Activated T-helper 1 cell treated with Interleukin-2 at 50 U/mL for 16 hours (primary cell): ENCODE measurements around the gene DNMT1.

ENCODE experiments used
- DNase-seq: peaks from one replicate; pipeline ENCODE4 v3.0.0-alpha.2; 2020; ENCODE audit warnings: low read depth

Gene DNMT1

DNA sequence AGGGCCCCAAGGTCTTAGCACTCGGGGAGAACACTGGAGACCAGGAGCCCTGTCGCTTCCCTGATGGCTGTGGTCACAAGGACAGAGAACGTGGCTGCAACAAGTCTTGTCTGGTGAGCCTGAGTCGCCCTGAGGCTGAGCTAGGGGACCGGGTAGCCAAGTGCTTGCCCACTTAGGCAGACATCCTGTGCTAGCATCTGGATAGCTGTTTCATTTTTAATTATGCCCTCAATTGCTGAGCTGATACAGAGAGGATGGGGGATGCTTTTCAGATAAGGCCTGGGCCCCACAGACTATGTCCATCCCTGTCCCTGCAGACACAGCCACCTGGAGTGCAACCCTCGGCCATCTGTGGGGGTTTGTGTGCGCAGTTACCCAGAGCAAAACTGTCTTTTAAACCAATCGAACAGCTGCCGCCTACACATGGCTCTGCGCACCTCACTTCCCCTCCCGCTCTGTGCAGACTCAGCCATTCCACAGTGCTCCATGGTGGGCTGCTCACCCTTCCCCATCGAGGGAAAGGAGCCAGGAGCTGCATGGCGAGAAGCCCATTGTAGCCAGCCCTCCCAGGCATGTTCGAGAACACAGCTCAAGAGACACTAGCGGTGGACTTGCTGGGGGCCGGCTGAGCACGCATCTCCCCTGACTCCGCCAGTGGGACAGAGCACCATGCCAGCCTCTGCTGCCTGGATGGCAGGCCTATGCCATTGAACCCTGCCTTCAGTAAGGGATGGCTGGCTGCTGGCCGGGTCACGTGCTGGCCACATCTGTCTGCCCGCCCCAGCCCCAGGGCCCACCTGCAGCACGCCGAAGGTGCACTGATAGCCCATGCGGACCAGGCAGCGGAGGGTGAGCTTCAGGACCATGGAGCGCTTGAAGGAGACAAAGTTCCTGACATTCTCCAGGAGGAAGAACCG lies 55.6 kb downstream of the DNMT1 start:
- DNase-seq = no peak

GRCh38 chr19:10137751-10138682 lies 56.7 kb downstream of the DNMT1 start:
- DNase-seq = no peak

DNA sequence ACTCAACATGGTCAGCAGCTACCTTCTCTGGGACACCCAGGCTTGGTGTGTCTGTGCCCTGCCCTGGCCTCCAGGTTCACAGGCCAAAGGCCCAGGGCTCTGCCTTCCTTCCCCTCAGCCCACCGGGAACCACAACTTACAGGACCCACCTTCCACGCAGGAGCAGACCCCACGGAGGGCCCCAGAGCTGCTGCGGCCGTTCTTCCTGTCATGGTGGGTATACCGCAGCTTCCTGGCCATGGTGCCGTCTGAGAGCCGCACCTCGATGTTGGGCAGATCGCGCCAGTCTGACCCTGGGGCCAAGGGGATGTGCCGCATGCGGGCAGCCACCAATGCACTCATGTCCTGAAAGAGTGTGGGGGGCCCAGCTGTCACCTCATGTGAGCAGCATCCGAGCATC lies 57.8 kb downstream of the DNMT1 start:
- no peak for DNase-seq

- DNase-seq = no peak
These were observed 59.0 kb downstream of the DNMT1 start for GRCh38 chr19:10135551-10136334.

DNA sequence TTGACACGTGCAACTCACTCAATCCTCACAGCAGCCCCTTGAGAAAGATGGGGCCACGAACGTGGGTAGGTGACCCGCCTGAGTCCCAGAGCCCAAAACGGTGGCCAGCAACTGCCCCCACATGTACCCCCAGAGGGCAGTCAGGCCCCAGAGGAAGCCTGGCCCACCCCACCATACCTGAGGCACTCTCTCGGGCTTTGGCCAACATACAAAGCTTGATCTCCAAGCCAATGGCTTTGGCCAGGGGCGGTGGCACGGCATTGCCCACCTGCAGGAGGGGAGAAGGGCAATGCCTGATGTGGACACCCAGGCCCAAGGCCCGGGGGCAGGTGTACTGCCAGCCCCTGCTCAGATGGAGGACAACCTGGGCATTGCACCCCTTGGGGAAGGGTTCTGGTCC lies 60.7 kb downstream of the DNMT1 start:
- DNase-seq = no peak

DNA sequence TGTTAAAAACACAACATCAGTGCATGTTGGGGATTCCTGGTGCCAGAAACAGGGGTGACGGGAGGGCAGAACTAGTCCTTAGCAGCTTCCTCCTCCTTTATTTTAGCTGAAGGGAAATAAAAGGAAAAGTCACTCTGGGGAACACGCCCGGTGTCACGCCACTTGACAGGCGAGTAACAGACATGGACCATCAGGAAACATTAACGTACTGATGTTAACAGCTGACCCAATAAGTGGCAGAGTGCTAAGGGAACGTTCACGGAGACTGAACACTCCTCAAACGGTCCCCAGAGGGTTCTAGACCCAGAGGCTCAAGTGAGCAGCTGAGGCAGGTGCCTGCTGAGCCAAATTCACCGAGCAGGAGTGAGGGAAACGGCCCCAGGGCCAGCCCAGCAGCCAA lies 61.2 kb downstream of the DNMT1 start:
- DNase-seq = no peak

GRCh38 chr19:10132905-10133304 lies 61.8 kb downstream of the DNMT1 start:
- DNase-seq = no peak

DNA sequence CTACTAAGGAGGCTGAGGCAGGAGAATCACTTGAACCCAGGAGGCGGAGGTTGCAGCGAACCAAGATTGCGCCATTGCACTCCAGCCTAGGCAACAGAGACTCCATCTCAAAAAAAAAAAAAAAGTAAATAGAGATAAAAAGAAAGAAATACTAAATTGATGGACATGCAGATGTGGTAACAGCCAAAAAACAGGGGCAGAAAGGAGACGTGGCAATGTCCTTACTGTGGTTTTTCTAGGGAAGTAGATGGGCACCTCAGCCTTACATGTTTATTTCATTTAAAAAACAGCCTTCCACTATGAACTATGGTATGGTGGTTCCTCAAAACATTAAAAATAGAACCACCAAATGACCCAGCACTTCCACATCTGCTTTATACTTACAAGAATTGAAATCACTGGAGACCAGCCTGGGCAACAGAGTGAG lies 68.5 kb downstream of the DNMT1 start:
- no peak for DNase-seq

DNA sequence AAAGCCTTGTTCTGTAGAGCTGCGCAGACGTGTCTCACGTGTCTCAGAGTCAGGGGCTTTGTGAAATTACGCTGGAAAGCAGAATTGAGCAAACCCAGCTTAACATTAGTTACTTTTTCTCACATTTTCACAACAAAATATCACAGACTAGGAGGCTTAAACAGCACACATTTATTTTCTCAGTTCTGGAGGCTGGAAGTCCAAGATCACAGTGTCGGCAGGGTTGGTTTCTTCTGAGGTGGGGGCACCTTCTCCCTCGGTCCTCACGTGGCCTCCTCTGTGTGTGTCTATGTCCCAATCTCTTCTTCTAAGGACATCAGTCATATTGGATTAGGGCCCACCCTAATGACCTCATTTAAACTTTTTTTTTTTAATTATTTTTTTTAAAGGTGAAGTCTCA lies 70.3 kb downstream of the DNMT1 start:
- no peak for DNase-seq

GRCh38 chr19:10122045-10122444 lies 72.7 kb downstream of the DNMT1 start:
- DNase-seq = no peak

- DNase-seq = no peak
These were observed 74.1 kb downstream of the DNMT1 start for GRCh38 chr19:10120538-10121189.

GRCh38 chr19:10118960-10119359 lies 75.8 kb downstream of the DNMT1 start:
- no peak for DNase-seq

- no peak for DNase-seq
These were observed 77.7 kb downstream of the DNMT1 start for GRCh38 chr19:10116866-10117616.

DNA sequence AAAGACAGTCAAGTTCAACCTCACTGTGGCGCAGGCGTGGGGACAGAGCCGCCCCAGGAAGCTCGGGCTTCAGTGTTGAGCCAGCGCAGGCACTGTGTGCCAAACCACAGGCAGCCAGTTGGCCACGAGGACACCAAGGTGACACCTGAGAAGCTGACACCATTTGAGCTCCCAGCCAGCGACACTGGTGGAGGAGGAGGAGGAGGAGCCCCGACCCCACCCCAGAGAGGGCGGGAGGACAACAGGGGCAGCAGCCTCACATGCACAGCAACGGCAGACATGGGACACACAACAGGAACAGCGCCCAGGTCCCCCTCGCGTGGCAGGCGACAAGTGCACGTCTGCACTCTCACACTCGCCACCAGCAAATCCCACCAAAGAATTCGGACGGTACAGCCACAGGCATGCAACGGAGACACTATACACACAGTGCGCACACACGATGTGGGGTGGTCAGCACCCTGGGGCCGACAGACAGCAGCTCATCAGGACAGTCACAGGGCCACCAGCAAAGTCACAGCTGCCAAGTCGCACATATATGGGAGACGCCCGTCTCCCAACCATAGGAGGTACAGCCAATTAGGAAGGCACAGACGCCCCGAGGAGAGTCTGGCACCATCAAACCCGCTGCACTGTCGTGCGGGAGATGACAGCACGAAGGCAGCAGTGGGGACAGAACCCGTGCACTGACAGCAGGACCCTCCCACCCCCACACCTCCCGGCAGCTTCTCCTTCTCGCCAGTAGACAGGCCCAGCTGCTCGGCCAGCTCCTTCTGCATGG lies 78.5 kb downstream of the DNMT1 start:
- no peak for DNase-seq

DNA sequence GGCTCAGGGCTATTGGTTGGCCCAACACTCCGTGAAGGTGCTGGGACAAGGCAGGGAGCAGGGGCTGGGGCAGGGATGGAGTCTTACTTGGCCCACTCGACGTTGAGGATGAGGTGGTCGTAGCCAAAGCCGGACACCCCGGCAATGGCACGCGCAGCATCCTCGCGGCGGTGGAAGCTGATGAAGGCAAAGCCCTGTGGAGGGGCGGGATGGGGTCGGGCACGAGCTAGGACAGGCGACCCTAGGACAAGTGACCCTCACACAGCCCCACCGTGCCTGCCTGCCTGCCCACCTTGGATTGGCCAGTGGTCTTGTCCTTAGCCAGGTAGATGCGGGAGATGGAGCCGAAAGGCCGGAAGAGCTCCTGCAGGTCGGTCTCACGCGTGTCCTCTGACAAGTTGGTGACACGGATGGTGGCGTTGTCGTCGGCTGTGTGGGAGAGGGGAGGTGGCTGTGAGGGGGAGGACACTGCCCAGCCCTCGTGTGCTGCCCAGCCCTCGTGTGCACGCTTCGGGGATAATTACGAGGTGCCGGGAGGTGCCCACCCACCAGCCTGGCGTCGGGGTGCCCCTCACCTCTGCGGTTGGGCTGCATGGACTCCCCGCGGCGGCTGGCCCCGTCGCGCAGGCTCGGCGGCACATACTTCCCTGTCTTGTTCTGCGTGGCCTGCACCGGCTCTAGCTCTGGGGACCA lies 79.2 kb downstream of the DNMT1 start:
- DNase-seq = no peak

DNA sequence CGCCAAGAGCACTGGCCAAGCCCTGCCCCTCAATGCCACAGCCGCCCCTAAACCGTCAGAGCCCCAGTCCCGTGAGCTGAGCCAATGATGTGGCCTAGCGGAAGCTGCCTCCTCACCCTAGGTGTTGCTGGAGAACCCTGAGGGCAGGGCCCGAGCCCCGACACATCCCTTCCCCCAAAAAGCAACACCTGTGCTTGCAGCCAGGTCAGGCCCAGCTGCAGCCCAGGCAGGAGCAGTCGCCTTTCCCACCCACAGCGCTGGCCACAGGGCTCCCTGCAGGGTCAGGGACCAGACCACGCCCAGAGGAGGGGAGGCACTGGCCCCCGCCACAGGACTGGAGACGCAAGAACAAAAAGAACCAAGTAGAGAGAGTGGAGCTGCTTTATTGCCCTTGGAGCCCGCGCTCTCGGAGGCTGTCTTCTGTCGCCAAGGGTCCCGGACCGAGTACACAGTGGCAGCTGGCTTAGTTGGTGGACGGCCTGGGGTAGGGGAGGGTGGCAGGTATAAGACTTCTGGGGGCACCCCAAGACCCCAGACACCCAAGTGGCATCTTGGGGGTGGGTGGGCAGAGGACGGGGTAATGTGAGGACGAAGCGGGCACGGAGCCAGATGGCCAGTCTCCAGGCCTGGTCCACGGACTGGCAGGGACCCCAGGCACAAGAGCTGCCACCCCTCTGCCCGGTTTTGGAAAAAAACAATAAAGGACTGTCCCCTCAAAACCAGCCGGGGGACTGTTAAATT lies 79.9 kb downstream of the DNMT1 start:
- DNase-seq = no peak

DNA sequence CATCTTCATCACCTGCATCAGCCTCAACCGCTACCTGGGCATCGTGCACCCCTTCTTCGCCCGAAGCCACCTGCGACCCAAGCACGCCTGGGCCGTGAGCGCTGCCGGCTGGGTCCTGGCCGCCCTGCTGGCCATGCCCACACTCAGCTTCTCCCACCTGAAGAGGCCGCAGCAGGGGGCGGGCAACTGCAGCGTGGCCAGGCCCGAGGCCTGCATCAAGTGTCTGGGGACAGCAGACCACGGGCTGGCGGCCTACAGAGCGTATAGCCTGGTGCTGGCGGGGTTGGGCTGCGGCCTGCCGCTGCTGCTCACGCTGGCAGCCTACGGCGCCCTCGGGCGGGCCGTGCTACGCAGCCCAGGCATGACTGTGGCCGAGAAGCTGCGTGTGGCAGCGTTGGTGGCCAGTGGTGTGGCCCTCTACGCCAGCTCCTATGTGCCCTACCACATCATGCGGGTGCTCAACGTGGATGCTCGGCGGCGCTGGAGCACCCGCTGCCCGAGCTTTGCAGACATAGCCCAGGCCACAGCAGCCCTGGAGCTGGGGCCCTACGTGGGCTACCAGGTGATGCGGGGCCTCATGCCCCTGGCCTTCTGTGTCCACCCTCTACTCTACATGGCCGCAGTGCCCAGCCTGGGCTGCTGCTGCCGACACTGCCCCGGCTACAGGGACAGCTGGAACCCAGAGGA lies 80.6 kb downstream of the DNMT1 start:
- DNase-seq = no peak

GRCh38 chr19:10113592-10113963 lies 81.2 kb downstream of the DNMT1 start:
- no peak for DNase-seq
